HG03159 (cell line): ENCODE results near the gene AGFG1.
"Not testable (repeated sequence)": the region's sequence is repeated elsewhere in the genome, so short reads cannot be mapped to it uniquely, and the experiment has no call there.

Experiments
- ATAC-seq: cut with Tn5 transposase; IDR thresholded peaks from one replicate; pipeline ENCODE4 v1.9.1; 2021; ENCODE audit warnings: mild to moderate bottlenecking, moderate library complexity; ENCODE audit not compliant: unreplicated experiment

AGFG1 gene

DNA sequence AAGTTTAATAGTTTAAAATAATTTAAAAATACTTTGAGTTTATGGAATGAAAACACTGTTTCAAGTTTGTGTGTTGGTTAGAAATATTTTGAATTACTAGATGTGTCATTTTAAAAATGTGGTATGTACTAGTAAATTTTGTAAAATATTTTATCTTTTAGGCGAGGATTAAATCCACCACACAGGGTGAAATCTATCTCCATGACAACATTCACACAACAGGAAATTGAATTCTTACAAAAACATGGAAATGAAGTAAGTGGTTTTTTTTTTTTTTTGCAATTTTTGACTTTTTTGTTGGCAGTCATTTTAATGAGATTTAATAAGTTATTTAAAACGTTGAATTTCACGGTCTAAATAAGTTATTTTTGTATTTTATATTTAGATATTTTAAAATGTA lies 19.4 kb downstream of the AGFG1 start:
- no peak for ATAC-seq

DNA sequence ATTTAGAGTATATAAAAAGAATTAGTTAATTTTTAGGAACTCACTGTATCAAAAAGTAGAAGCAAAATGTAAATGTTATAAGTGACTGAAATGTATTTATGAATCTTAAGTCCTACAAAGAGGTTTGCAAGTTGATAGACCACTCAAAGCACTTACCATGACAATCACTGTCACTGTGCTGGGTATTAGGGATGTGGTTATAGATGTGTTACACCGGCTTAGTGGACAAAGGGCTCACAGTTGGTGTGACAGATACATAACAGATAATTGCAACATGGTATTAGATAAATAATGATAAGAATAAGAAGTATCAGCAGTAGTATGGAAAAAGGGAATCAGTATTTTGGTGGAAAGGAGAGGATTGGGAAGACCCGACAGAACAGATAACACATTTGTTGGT lies 21.6 kb downstream of the AGFG1 start:
- no peak for ATAC-seq

DNA sequence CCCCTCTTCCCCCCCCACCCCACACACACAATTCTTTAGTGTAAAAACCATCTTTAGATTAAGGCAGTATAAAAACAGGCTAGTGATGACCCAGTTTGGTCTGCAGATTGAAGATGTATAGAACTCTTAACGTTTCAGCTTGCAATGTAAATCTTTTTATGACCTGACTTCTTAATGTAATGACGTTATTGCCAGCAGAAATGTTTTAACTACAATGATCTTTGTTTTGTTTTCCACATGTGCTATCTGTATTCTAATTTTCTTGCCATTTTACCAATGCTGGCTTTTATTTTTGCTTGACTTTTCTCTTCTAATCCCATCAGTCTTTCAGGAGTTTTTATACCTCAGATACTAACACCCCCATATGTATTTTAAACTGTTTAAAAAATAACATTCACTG lies 25.2 kb downstream of the AGFG1 start:
- no peak for ATAC-seq

DNA sequence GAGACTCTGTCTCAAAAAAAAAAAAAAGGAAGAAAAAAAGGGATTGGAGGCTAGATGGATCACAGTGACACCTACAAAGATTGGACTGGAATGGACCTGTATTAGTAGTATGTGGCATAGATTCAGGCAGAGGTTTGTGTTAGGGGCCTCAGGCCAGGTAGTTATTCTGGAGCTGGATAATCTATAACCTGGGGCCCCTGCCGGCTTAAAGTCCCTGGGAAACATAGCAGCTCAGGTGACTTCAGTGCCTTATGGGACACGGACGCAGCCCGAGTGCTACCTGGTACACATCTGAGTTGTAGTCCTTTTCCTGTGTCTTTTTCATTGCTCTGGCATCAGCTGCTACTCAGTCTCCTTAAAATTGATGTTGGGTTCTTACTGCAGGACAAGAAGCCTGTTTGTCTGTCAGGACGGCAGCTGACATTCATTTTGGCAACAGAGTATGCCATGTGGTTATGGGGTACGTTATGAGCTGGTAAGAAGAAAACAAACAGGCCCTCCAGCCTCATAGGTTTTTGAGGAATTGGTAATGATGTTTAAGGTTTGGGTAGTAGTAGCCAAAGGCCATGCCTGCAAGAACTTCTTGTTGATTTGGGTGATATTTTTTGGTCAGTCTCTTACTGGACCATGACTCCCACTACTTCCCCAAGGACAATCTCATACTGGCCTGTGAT lies 27.8 kb downstream of the AGFG1 start:
- ATAC-seq, result no peak

DNA sequence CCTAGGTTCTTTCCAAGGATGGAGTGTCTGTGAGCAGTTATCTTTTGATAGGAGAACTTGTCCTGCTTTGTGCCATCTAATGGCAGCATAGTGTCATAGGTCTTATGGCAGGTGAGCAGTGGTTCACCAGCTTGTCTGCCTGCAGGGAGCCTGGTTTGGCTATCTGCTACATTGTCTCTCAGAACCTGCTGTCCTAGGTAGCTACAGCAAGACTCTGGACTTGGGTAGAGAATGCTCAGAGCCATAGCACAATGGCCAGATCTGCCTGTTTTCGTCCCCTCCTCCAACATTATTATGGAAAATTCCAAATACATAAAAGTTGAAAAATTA lies 28.3 kb downstream of the AGFG1 start:
- no peak for ATAC-seq

DNA sequence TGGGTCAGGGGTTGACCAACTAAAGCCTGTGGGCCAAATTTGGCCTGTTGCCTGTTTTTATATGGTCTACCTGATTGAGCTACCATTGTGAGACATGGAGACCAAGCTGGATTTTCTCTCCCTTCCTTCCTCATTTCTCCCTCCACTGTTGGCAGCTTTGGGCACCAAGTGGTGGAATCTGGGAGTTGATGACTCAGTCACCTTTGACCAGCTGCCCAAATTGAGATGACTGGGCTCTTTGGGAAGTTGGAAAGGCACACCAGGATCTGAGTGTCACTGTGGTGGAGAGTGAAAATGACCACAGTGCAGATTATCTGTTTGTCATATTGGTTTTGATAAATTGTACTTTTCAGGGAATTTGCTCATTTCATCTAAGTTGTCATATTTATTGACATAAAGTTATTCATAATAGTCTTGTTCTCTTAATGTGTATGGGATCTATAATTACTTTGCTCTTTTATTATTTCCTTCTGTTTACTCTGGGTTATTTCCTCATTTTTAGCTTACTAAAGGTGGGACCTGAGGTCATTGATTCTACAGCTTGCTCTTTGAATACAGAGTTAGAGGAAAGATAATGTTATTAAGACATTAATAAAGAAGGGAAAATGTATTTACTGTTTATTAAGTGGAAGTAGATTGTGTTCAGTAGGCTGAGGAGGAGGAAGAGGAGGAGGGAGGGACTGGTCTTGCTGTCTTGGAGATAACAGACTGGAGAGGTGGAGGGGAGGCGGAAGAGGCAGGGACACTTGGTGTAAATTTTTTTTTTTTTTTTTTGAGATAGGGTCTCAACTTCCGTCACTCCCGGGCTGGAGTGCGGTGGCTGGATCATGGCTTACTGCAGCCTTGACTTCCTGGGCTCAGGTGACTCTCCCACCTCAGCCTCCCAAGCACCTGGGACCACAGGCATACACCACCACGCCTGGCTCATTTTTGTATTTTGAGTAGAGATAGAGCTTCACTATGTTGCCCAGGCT lies 31.8 kb downstream of the AGFG1 start:
- no peak for ATAC-seq

DNA sequence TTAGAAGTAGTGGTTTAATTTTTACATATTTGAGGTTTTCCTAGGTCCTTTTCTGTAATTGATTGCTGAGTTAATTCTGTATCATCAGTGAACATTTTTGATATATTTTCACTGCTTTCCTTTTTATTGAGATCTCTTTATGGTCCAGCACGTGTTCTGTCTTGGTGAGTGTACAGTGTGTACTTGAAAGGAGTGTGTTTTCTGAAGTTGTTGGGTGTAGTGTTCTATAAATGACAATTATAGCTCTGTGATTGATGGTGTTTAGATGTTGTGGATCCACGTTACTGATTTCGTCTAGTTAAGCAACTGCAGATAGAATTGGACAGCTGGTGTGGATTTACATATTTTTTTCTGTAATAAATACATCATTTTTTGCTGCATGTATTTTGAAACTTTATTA lies 32.7 kb downstream of the AGFG1 start:
- ATAC-seq, result no peak

DNA sequence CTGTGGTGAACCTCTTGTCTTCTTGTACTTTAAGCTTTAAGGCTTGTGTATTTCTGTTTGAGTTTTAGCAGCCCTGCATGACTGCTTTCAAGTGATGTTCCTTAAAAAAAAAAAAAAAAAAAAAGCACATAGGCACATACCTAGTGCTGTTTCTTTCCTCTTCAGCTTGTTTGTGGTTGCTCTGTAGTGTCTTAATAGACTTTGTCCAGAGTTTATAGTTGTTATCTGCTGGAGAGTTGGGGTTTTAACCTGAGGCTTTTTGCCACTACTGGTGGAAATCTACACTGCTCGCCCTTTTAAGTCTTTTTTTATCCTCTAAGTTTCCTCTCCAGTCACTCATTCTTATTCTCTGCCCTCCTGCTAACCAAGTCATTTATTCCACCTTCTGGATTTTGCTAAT lies 34.5 kb downstream of the AGFG1 start:
- ATAC-seq, result no peak

DNA sequence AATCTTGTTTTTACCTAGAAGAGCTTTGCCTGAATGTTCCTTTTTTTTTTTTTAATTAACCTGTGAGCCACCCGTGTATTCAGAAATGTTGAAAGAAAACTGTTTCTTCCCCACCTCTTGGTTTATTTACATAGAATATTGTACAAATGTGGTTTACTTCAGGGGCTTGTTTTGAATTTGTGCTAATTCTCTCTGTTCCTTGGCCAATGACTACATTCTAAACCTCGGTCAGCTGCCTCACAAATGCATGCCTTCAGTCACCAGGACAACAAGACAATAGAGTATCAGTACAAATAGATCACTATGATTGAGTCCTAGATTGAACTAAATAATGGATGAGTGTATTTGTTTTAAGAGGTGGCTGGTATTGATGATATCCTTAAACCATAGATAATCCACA lies 36.0 kb downstream of the AGFG1 start:
- ATAC-seq, result no peak

DNA sequence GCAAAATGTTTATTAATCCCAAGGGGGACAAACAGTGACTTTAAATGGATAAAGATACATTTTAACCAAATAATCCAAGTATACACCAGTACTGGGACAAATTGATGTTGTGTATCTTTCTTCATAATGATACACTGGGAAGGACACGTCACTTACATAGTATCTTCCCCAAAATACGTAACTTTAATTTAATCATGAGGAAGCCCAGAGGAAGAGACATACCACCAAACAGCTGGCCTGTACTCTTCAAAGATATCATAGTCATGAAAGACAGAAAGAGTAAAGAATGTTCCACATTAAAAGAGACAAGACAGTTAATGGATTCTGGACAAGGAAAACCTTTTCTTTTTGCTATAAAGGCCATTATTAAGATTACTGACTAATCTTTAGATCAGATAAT lies 37.1 kb downstream of the AGFG1 start:
- ATAC-seq, result no peak

DNA sequence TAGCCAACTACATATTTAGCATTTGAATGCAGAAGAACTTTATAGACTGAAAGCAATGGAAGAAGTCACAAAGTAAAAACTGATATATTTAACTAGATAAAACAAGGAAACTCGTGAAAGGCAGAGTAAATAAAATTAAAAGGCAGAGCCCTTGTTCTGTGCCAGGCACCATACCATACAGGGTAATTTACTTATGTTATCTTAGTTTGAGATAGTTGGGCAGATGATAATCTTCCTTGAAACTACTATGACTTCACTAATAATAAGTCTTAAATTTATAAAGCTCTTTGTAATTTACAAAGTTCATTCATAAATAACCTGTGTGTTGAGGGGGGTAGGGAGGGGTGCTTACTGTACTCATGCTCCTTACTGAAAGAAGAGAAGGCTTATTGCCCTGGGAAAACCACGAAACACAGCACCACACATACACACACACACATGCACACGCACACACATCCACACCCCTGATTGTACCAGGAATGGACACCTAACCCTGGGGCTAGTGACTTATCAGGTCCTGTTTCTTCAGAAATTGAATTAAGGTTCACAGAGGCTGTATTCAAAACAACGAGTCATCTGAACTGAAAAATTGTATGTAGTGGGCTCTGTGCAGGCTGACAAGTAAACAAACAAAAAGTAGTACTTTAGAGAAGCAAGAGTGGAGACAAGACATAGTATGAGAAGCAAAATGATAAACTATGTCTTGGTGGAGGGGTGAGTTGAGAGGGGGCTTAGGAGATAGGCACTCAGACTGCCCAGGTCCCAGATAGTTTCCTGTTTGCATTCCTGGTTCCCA lies 38.1 kb downstream of the AGFG1 start:
- ATAC-seq, result no peak

DNA sequence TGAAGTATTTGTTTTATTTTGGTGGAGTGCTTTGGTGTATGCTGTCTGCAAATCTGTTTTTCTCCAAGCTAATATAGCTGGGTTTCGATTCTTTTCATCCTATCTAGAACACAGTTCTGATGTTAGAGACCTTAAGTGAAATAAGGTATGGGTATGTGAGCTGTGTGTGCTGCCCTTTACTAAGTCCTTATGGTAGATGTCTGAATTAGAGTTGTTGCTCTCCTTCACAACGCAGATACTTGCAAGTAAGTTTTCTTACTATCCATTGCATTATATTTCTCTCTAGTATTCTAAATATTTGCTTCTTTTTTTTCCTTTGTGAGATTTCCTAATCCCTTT lies 38.6 kb downstream of the AGFG1 start:
- no peak for ATAC-seq

DNA sequence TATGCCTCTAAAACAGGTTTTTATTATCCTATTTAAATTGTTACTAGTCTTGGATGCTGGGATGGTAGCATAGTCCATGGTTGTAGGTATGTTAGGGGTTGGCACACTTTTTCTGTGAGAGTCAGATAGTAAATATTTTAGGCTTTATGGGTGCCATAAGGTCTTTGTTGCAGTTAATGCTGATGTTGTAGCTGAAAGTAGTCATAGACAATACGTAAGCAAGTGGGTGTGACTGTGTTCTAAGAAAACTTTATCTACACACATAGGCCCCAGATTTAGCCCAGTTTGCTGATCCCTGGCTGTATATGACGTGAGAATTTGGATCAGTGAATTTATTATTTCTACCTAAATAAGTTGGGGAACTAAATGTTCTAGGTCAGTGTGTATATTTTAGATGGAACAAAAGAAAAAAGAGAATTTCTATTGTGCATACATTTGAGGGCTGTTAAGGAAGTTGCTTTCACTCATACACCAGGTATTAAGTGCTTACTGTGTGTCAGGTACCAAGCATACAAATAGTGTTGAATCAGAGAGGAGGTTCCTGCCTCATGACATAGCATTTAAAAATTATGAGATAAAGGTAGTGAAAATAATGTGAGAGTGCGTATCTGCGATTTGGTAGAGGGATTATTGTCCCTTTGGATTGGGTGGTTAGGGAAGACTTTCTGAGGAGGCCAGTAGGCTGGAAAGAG lies 39.4 kb downstream of the AGFG1 start:
- ATAC-seq, result no peak

DNA sequence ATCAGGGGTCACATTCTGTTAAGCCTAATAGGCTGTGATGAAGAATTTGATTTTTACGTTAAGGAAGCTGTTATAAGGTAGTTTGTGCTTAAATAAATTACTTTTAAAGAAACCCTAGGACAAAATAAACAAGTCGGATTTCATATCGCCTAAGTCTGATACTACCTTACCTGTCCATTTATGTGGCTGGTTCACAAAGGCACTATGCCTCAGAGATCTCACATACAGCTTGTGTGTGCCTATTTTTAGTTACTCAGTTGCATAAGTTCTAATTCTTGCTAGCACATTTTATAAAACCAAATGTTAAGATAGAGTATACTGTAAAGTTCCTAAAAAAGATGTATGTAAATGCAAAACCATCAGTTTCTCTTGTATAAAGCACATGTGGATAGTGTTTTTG lies 40.0 kb downstream of the AGFG1 start:
- ATAC-seq, result no peak

DNA sequence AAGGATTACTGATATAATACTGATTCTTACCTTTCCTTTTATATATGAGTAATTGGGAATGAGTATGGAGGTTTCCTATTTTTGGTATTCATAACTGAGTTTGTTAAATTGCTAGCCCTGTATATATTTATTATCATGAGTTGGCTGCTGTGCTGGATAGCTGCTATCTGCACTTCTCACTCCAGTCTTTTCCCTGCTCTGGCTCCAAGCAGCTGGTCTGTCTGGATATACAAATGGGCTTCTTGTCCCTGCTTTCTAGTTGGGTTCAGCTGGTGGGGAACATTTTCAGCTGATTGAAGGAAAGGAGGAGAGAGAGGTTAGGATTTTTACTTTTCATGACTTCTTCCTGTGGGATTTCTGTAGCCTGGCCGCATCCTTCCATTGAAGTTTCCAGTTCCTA lies 41.2 kb downstream of the AGFG1 start:
- no peak for ATAC-seq

DNA sequence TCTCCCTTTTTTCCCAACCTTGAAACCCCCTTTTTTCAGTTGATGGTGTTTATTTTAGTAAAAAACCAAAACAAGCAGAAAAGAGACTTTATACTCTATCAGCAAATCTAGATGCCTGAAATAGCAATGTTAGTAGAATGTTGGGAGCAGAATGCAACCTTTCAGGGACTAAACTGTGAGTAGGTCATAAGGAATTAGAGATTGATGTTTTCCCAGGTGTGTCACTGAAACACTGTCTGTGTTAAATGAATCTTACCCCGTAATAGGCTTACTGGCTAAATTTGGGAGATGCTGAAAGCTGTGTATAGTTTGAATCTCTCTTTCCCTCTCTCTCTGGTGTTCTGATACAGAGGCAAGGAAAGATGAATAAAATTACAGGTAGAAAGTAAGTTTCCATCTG lies 43.8 kb downstream of the AGFG1 start:
- no peak for ATAC-seq

DNA sequence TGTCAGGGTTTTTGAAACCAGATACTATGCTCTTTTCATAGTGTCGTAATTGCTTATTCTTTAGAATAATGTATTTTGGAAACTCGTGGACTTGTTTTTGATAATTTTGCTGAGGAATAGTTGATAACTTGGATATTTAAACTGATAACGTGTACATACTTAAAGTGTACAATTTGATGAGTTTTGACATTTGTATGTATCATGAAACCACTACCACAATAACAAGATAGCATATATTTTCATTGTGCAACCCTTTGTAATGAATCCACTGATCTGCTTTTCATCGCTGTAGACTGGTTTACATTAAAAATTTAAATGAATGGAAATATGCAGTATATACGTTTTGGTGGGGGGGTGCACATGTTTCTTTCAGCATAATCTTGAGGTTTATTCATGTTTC lies 45.8 kb downstream of the AGFG1 start:
- ATAC-seq, result no peak

DNA sequence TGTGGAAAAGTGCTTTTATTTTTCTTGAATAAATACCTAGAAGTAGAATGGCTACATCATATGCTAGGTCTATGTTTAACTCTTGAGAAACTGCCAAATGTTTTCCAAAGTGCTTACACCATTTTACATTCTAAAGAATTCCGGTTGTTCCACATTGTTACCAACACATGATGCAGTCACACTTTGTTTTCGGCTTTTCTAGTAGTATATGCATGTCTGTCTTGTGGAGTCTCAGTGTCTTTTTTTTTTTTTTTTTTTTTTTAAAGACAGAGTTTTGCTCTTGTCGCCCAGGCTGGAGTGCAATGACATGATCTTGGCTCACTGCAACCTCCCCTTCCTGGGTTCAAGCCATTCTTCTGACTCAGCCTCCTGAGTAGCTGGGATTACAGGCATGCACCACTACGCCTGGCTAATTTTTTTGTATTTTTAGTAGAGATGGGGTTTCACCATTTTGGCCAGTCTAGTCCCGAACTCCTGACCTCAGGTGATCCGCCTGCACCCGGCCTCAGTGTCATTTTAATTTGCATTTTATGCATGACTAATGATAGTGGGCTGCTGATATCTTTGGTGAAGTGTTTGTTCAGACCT lies 46.4 kb downstream of the AGFG1 start:
- not testable (repeated sequence) for ATAC-seq

DNA sequence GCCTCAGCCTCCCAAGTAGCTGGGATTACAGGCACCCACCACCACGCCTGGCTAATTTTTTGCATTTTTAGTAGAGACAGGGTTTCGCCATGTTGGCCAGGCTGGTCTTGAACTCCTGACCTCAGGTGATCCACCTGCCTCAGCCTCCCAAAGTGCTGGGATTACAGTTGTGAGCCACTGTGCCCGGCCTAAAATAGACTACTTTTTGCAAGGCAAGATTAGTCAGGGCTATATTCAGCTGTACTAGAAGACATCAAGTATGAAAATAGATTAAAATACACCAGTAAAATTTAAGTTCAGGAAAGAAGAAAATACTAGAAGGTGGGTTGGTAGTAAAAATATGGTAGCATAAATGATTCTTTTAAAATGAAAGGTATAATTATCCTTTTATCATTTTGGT lies 49.2 kb downstream of the AGFG1 start:
- not testable (repeated sequence) for ATAC-seq

DNA sequence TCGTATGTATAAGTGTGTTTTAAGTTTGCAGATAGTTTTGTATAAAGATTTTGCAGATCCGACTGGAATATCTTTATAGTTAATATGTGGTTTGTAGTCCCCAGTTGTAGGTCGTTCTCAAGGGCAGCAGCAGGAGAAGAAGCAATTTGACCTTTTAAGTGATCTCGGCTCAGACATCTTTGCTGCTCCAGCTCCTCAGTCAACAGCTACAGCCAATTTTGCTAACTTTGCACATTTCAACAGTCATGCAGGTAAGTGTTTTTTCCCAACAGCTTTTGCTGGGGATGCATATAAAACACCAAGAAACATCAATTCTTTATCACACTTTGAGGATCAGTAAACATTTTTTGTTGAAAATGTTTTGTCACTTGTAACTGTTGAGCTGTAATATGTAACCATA lies 52.7 kb downstream of the AGFG1 start:
- ATAC-seq, result no peak

DNA sequence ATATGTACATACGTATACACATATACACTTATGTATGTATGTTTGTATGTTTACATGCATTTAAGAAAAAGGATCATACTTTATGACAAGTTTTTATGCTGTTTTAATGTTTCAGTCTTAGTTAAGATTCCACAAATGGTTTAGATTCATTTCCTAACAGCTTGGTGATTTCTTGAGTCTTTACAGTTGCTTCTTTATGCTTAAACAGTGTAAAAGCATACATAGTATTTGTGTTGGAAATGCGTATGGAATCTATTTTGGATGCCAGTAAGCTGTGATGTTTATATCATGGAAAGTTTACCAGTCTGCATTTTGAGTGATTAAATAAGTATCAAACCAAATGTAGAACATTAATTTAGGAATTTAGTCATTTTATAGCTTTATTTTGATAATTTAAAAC lies 55.4 kb downstream of the AGFG1 start:
- no peak for ATAC-seq
